Coronary artery (tissue), 2 donors: ENCODE data around the gene TSPAN1.
"Not testable (repeated sequence)": the region's sequence is repeated elsewhere in the genome, so short reads cannot be mapped to it uniquely, and the experiment has no call there.

ENCODE experiments used
- DNase-seq: peaks from one replicate; pipeline ENCODE4 v3.0.0-alpha.2; 2017; ENCODE audit warnings: low spot score
- H3K27ac ChIP-seq, 2 donors: fragments of 200-600 bp; sonication (generic); one replicate each; pipeline ENCODE4 v1.5.1; 2016 to 2019
- H3K4me3 ChIP-seq: fragments of 200-600 bp; sonication (generic); 2 replicates; pipeline ENCODE4 v1.5.1; 2016; ENCODE audit warnings: mild to moderate bottlenecking, moderate library complexity
- TF ChIP-seq, protein P1 (sequence below): fragments of 200-600 bp; sonication (generic); IDR thresholded peaks from one replicate; pipeline ENCODE4 v1.5.1; 2019; ENCODE audit warnings: antibody characterized with exemption

The TSPAN1 gene

DNA sequence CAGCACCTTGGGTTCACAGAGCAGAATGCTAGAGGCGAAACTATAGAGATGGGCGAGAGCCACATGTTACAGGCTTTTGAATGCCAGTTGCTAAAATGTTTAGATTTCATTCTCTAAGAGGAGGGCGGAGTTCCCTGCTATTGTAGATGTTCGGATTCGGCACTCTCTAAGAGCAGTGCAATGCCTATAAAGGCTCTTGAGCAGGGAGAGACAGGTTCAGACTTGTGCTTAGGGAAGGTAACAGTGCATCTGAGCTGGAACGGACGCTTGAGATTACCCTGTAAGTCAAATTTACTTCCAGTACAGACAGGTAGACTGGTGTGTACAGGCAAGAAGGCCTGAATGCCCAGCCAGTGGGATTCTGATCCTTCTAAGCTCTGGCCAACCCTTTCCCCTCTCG lies 43.6 kb downstream of the TSPAN1 start:
- no peak overlapping the region for H3K27ac ChIP-seq
- TF ChIP-seq, protein P1, sequence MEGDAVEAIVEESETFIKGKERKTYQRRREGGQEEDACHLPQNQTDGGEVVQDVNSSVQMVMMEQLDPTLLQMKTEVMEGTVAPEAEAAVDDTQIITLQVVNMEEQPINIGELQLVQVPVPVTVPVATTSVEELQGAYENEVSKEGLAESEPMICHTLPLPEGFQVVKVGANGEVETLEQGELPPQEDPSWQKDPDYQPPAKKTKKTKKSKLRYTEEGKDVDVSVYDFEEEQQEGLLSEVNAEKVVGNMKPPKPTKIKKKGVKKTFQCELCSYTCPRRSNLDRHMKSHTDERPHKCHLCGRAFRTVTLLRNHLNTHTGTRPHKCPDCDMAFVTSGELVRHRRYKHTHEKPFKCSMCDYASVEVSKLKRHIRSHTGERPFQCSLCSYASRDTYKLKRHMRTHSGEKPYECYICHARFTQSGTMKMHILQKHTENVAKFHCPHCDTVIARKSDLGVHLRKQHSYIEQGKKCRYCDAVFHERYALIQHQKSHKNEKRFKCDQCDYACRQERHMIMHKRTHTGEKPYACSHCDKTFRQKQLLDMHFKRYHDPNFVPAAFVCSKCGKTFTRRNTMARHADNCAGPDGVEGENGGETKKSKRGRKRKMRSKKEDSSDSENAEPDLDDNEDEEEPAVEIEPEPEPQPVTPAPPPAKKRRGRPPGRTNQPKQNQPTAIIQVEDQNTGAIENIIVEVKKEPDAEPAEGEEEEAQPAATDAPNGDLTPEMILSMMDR: no peak

DNA sequence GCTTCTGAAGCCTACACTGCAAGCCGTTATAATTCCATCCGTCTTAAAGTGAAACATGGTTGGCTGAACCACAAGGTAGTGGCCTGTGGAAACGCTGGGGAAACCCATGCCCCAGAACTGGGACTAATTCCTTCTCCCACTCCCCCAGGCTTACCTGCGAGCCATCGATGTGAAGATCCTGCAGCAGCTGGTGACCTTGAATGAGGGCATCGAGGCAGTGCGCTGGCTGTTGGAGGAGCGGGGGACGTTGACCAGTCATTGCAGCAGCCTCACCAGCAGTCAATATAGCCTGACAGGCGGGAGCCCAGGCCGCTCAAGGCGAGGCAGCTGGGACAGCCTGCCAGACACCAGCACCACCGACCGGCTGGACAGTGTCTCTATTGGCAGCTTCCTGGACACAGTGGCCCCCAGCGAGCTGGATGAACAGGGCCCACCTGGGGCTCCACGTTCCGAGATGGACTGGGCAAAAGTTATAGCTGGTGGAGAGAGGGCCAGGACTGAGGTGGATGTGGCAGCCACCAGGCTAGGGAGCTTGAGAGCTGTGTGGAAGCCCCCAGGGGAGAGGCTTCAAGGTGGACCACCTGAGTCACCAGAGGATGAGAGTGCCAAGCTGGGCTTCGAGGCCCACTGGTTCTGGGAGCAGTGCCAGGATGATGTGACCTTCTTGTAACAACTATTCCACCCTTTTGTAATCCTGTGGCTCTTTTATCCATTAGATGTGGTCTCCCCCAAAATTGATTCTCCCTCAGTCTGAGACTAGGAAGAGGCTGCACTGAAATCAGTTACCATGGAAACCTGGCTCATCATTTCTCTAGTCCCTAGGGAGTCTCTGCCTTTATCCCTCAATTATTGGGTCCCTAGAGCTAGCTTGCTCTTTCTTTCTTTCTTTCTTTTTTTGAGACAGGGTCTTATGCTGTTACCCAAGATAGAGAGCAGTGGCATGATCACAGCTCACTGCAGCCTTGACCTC lies 44.9 kb downstream of the TSPAN1 start:
- TF ChIP-seq, protein P1: no peak
- H3K4me3 ChIP-seq: no peak overlapping the region
- DNase-seq: no peak
- H3K27ac ChIP-seq: no peak overlapping the region

More for the DNA sequence above, 43.6 kb downstream of the TSPAN1 start:
- H3K4me3 ChIP-seq: no peak overlapping the region
- no peak for DNase-seq

DNA sequence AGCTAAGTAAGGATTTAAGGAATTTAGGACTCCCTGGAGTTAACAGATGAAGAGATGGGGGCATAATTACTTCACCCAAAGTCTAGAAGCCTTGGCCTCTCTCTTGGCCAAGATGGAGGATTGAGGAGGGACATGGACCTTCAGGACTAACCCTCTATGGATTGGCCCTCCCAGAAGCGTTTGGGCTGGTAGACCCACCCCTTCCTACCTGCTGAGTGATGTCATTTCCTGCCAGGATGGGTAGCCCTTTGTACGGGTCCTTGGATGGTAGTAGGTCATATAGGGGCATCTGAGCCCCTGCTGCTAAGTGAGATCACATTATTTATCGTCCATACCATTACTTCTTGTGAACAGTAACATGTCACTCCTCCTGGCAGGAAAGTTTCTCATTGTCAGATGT lies 45.9 kb downstream of the TSPAN1 start:
- H3K4me3 ChIP-seq: no peak overlapping the region
- no peak overlapping the region for H3K27ac ChIP-seq
- no peak for DNase-seq
- TF ChIP-seq, protein P1: no peak

DNA sequence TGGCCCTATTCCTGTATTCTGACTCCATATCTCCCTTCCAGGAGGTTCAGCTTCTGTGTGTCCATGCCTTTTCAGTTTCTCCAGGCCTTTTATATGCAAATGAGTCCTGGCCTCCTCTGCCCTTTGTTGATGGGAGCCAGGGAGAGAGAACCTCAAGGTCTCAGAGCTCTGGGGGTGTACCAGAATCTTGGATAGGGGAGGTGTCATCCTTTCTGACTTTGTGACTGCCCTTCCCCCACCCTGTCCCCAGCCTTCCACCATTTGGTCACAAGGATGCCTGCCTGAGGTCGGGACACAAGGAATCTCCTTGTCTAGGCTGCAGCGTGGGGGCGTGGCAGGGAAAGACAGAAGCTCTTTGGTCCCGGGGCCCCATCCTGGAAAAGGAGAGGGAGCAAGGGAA lies 46.9 kb downstream of the TSPAN1 start:
- no peak for DNase-seq
- TF ChIP-seq, protein P1: no peak
- H3K4me3 ChIP-seq: no peak overlapping the region
- H3K27ac ChIP-seq: no peak overlapping the region

DNA sequence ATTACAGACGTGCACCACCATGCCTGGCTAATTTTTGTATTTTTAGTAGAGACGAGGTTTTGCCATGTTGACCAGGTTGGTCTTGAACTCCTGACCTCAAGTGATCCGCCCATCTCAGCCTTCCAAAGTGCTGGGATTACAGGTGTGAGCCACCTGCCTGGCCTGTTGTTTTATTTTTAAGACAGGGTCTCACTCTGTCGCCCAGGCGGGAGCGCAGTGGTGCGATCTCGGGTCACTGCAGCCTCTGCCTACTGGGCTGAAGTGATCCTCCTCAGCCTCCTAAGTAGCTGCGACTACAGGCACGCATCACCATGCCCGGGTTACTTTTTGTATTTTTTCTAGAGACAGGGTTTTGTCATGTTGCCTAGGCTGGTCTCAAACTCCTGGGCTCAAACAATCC lies 48.2 kb downstream of the TSPAN1 start:
- not testable (repeated sequence) for H3K4me3 ChIP-seq, H3K27ac ChIP-seq, DNase-seq

DNA sequence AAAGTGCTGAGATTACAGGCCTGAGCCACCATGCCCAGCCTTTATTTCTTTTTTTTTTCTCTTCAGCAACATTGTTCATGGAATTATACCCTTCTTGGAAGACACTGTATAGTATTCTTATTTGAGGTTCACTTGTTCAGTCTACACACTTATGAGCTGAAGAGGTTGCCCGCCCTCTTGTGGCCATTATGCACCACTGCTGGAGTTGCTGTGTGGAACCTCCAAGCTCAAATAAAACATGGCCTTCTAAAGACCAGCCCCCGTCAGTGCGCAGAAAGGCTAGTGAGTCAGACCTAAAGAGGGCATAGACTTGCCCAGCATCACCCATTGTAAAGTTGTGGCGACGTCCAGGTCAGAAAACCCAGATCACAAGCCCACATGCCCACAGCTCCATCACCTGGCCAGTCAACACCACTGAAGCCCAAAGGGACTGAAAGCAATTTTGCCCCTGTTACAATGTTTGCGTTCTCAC lies 48.6 kb downstream of the TSPAN1 start:
- no peak for DNase-seq
- H3K27ac ChIP-seq: no peak overlapping the region
- TF ChIP-seq, protein P1: peak; percentile 89

DNA sequence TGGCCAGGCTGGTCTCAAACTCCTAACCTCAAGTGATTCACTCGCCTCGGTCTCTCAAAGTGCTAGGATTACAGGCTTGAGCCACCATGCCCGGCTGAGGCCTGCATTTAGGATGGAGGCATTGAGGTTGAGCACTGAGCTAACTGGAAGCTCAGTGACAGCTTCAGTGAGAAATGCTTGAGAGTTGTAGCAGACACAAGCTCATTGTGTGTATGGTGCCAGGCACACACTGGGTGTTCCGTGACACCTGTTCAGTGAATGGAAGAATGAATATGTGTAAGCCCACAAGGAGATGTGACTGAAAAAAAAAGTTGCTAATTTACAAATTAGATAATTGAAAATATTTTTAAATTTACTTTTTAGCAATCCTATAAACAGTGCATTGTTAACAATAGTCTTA lies 50.1 kb downstream of the TSPAN1 start:
- no peak overlapping the region for H3K4me3 ChIP-seq
- no peak for DNase-seq
- no peak overlapping the region for H3K27ac ChIP-seq
- TF ChIP-seq, protein P1: no peak

More for the DNA sequence above, 48.6 kb downstream of the TSPAN1 start:
- H3K4me3 ChIP-seq: no peak overlapping the region

DNA sequence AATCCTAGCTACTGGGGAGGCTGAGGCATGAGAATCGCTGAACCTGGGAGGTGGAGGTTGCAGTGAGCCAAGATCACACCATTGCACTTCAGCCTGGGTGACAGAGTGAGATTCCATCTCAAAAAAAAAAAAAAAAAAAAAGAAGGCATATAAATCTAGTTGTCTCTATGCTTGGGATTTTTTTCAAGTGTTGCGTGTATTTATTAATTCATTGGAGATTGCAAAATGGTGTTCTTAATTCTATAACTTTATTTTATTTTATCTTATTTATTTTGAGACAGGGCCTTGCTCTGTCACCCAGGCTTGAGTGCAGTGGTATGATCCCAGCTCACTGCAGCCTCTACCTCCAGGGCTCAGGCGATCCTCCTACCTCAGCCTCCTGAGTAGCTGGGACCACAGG lies 56.3 kb downstream of the TSPAN1 start:
- not testable (repeated sequence) for H3K4me3 ChIP-seq, DNase-seq, H3K27ac ChIP-seq
